ENCODE measurements around the gene TSSK6.

Gene TSSK6

DNA sequence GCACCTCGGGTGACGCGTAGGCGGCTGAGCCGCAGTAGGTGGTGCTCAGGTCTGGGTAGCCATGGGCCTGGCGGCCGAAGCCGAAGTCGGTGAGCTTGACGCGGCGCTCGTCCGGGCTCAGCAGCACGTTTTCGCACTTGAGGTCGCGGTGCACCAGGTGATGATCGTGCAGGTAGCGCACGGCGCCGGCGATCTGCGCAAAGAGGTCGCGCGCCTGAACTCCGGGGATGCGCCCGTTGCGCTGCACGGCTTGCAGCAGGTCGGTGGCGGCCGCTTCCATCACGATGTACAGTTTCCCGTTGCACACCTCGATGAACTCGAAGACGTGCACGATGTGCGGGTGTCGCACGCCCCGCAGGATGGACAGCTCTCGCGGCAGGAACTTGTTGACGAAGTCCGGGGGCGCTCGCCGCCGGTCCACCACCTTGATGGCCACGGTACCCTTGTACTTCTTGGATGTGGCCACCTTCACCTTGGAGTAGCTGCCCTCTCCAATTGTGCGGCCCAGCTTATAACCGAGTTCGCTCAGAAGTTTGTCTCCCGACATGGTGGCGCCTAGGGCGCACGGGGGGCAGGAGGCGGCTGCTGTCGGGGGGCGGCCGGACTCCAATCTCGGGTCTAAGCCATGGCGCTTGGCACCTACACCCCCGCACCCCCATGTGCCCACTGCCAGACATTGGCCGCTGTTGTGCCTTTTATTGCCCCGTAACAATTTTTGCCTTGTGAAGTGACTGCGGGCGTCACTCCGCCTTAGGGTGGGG is at the start of gene TSSK6:
TSSK6 (minus strand) TSS at position 668 of the 761 bp plus-strand sequence; CDS start at position 547, 121 bp downstream.
- DNase-seq, result no peak

DNA sequence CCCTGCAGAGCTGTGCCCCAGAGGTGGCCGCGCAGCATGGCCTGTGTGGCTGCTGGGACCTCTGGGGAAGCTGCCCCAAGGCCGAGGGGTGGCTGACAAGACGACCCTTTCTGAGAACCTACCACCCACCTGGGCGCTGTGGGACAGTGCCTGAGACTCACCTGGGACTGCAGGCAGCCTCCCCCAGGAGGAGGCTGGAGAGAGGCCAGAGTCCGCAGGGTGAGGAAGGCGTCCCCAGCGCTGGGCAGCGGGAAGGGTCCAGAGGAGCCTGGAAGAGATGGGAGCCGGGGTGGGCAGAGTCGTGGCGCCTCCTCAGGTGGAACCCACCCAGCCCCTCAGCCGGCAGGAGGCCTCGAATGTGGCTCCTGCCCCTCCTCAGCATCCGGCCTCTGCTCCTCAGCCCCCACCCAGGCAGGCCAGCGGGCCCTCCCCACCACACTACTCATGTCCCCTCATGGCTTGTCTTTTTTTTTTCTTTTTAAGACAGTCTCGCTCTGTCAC is 48.0 kb upstream of the TSSK6 start:
- no peak for DNase-seq

DNA sequence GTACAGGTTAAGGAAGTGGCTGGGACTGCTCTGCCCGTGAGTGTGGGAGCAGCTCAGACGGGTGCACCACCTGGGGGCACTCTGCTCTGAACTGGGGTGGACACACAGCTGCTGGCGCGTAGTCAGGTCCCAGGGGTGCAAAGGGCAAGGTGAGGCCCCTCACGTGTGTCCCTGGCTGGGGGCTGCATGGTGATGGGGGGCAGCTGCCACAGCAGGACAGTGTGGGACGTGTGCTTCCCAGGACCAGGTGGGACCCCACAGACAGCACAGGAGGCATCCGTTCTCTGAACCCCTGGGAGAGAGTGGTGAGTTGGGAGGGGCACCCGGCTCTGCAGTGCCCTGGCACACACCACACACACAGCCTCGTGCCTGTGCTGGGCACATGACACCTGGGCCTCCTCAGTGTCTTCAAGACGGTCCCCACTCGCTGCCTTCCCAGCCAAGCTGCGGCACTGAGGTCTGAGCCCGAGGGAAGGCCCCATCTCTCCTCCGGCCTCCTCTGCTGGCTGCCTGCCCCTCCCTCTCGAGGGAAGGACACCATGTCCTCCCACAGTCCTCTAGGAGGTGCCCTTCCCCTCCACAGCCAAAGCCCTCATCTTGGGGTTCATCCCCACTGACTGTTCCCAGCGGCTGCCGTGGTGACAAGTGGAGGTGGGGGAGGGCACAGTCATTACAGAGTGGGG is 47.5 kb upstream of the TSSK6 start:
- DNase-seq, result no peak

DNA sequence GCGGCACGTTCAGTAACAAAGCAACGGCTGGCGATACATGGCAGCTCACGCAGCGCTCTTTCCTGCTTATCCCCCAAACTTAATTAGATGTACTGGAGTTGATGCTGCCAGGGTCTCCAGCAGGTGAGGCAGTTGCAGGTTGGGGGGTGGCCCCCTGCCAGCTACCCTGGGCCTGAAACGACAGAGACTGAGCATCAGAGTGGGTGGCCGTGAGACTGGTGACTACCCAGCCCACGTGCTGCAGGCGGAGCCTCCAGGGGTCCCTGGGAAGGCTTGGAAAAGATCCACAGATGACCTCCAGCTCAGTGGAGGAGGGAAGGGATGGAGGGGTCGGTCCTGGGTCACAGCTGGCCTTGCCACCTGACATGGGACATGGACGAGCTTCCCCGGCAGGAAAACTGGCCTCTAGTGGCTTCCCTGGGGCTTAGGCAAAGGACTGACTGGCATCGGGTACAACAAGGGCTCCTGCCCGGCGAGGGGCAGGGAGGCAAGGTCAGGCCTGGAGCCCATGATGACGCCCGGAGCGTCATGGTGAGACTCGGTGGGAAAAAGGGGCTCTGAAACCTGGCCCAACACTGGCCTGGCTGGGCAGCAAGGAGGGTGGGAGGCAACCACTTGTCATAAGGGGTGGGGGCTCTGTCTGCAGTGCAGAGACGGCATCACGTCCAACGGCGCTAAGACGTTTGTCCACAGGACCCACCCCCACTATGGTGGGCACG is 46.8 kb upstream of the TSSK6 start:
- no peak for DNase-seq

DNA sequence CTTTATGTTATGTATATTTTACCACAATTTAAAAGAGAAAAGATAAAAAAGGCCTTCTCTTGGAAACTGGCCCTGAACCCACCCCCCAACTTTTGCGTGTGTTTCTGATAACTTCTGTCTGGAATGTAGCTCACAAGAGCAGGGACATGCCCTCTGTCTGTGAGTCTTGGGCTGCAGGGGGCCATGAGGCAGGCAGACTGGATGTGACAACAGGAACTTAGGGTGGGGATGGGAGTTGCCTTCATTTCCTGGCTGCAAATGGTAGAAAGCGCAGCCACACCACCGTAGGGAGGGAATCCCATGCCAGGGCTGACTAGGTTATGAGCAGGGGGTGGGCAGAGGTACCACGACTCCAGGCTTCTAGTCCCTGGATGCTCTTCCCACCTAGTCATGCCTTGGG is 44.6 kb upstream of the TSSK6 start:
- no peak for DNase-seq

DNA sequence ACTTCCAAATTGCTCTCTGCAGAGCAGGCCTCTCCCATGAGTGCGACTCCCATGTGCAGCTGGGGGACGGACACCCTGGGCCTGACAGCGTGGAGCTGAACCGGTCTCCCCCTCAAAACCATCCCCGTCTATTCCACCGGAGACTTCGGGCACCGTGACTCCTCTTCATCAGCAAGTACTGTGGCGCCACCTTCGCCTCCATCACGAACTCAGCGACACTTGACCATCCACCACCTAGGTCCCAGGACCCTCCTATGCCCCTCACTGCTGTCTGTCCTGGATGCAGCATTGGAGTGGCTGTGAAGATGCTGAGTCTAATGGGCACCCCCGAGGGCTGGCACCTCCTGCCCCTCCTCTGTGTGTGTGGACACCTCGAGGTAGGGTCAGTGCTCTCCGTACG is 43.3 kb upstream of the TSSK6 start:
- DNase-seq, result no peak

DNA sequence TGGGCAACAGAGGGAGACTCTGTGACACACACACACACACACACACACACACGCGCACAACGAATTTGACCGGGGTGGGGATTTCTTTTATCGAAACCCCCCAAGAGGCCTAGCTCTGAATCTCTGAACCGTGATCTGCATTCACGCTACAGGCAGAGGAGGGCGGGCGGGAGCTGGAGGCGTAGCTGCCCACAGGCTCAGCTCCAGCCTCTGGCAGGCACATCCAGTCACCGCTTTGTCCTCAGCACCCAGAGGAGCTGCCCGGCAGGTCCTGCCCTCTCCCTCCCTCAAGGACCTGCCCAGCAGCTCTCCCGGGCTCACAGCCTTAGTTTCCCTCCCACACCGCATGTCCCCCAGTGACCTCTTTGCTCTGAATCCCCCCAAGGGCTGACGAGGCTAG is 42.7 kb upstream of the TSSK6 start:
- no peak for DNase-seq

DNA sequence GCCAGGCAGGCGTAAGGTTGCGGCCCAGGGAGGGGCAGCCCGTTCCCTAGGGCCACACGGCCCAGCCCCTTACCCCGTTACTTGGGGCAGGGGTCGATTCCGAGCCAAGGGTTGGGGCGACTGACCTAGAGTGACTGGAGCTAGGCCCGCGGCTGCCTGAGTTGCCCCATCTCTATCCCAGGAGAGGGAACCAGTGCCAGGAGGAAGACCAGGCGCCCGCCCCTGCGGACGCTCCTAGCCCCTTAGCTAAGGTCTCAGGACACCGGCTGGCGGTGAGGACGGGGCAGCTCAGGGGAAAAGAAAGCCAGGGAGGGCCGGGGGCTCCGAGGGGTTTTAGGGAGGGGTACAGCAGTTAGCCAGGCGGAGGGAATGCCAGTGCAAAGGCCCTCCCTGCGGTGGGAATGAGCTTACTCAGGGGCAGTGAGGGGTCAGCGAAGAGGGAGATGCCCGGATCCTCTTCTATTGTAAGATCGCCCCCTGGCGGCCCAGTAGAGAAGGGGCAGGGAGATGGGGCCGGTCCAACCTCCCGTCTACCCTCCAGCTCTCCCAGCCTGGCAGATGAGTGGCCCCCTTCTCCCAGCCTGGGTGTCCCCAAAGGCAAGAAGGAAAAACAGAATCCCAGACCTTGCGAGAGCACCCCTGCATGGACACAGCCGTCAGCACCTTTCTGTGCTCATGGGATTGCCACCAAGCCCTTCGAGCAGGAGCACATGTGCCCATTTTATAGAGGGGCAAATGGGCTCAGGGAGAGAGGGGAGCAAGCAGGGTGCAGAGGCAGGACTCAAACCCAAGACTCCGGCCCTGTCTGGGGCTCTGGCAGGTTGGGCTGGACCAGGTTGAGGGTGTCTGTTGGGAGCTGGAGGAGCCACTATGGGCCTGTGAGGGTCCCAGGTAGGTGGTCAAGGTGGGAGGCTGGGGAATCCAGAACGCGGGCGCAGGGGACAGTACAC is 39.0 kb upstream of the TSSK6 start:
- DNase-seq, result no peak

DNA sequence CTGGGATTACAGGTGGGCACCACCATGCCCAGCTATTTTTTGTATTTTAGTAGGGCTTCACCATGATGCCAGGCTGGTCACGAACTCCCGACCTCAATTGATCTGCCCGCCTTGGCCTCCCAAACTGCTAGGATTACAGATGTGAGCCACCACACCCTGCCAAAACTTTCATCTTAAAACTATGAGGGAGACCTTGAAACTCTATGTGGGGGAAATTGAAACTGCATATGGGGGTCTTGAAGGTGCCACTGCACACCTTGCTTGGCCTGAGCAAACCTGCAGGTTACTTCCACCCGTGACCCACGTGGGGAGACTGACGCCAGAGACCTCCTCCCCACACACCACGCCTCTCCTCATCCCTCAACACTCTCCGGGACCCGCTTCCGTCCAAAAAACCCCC is 38.3 kb upstream of the TSSK6 start:
- no peak for DNase-seq

DNA sequence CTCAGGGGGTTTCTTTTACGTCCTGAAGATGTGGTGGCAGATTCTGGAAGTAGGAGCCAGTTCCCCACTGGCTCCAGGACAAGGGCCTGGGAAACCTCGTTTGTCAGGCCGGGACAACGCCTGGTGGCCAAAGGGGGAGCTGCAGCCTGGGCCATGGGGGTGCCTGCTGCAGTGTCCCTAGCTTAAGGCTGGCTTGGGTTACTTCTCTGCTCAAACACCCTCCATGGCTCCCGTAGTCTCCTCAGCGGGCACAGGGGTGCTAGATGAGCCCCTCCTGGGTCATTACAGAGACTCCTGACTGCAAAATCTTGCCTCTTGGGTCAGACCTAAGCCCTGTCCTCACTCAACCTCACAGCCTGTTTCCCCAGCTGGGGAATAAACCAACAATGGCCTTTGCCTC is 37.5 kb upstream of the TSSK6 start:
- DNase-seq, result no peak

DNA sequence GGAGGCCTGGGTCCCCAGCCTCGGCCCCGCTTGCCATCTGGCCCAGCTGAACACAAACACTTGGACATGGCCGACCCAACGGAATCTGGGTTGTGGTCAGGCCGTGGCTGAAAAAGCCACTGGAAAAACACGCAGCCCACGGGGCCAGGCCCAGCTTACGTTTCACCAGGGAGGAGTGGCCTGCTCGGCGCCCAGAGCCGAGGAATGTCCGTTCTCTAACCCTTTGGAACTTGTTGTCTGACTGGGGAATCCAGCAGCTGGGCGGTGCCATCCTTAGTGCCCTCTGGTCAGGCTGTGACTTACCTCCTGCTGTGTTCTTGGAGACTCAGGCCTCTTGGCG is 36.5 kb upstream of the TSSK6 start:
- no peak for DNase-seq

DNA sequence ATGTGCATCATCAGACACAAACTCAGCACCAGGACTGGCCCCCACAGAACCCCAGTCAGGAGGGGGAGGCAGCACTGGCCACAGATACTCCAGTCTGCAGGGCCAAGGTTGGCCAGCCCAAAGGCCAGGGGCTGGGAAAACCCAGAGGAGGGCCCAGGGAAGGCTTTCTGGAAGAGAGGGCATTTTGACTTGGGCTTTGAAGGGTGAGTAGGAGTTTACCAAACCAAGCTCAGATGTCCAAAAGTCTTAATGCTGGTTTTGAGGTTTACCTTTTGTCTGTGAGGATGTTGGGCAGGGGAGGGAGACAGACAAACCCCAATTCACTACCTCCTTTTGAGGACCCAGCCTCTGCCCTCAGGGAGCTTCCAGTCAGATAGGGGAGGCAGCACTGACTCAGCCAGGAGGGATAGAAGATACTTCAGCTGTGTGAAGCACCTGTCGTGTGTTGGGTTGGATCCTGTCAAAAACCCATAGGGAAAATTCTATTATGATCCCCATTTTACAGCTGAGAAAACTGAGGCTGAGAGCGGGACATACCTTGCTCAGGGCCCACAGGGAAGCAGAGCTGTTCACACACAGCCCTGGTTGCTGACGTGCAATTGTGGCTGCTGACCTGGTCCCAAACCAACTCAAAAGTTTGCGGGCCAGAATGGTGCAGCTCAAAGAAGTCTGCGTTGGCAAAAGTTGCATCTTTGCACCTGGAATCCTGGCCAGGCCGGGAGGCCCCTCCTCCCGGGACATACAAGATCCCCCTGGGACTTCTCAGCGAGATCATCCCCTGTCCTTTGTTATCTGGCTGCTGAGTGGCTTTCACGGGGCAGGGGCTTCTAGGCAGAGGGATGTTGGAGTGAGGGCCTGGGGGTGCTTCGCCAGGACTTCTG is 35.9 kb upstream of the TSSK6 start:
- DNase-seq, result no peak

DNA sequence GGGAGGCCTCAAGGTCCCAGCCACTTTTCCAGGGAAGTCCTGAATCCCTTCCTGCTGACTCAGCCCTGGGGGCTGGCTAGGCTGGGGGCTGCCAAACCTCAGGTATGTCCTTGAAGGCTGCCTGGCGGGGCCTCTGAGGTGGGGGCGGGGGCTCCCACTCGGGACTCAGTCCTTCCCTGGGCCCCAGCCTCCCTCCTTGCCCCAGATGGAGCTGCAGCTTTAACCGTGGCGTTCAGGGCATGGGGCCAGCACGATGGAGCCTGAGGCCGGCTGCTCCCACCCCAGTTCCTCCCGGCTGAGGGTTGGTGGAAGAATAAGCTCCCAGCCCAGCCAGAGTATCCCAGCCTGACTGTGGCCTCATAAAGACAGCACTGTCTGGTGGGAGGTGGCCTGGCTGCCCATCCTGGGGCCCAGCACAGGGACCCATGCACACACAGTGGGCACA is 35.2 kb upstream of the TSSK6 start:
- DNase-seq, result no peak

DNA sequence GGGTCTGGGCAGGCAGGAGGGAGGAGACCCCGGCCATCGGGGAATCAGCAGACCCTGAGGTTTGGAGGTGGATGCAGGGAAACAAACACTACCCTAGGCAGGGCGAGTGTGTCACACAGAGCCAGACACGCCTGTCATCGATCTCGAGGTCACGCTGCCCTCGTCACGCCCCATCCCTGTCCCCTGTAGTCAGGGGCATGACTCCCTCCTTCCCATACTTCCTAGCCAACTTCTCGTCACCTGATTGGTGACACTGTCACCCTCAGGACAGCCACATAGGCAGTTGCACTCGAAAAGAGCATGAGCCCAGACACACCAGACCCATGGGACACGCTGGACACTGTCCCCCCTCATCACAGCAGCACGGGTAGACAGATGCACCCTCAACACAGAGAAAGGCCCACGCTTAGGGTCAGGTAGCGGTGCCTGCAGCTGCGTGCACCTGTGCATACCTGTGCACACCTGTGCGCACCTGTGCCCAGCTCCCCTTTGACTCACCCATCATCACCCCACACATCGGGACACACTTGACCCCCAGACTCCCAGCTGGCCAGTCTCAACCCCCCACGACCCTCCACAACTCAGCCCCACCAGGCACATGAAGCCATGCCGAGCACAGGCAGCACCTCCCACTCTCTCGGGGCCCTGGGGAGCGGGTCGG is 34.6 kb upstream of the TSSK6 start:
- no peak for DNase-seq

DNA sequence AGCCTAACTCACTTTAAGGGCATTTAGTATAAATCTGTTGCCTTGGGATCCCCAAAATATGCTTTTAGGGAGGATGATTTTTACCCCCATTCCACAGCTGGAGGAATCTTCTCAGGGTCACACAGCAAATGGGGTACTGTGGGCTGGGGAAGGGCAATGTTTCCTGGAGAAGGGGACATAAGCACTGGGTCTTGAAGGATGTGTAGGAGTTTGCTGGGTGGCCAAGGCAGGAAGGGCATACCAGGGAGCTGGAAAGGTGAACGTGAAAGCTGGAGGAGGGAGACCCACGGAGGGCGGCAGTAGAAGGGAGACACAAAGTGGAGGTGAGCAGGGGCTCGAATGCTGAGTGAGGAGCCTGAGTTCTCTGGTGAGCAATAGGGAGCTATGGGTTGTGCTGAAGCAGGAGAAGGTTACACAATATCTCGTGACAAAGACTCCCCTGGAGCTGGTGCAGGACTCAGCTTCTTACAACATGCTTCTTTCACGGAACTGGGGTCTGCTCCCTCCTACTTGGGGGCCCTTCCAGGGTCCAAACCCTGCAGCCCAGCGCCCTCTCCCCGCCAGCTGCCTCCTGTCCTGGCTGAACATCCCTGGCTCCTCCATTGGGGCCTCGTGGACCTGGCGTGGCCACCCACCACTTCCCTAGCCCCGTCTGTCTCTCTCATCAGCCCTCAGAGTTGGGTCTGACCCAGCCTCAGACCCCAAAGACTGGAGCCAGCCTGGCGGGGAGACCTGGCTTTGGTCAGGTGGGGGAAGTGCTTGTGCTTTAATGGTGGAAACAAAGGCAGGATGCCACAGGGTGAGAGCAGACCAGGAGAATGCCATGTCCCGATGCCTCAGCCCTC is 33.8 kb upstream of the TSSK6 start:
- DNase-seq, result no peak

DNA sequence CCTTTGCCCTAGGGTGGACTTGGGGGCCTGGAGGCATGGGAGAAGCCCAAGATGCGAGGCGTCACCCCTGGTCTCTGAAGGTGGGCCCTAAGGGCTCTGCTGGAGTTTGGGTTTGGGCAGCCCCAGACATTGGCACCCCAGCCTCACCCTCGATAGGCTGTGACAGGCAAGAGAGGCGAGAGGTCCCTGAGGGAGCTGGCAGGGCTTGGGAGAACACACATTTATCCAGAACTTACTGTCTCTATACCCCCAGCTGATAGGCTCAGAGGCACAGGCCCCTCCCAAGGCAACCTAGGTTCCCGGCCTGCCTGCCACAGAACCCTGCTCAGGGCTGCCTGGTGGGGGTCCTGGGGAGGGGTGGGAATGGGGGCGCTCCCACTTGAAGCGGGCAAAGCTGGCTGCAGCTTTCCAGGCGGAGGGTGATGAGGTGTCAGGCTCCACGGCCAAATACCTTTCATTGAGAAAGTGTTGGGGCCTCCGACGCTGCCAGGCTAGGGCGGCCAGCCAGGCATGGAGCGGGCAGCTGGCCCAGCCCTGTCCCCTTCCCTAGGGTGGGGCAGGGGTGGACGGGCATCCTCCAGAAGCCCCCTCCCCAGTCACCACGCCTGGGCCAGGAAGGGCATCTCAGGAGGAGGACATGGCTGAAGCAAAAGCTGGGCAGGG is 32.5 kb upstream of the TSSK6 start:
- DNase-seq, result no peak

DNA sequence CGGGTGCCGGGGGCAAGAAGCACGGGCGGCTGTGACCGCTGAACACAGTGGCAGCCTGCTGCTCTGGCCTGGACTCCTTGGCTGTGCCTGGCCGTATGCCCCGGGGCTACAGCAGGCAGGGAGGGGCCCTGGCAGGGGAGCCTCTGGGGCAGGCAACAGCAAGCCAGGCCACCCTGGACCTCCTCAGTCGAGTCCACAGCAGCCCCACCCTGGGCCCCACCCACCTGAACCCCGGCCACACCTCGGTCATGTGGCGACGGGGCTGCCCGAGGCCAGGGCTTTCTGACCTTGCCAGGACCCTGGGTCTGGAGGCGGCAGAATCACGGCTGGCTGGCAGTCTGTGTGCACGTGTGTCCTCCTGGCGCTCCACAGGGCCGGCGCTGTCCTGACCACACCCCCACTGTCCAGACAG is 31.4 kb upstream of the TSSK6 start:
- no peak for DNase-seq

DNA sequence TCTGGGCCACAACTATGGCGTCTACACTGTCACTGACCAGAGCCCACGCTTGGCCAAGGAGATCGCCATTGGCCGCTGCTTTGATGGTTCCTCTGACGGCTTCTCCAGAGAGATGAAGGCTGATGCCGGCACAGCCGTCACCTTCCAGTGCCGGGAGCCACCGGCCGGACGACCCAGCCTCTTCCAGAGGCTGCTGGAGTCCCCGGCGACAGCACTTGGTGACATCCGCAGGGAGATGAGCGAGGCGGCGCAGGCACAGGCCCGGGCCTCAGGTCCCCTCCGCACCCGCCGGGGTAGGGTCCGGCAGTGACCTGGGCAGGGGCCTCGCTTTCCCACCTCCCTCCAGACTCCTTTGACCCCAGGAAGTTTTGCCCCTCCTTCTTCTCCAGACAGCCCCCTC is 30.4 kb upstream of the TSSK6 start:
- no peak for DNase-seq

DNA sequence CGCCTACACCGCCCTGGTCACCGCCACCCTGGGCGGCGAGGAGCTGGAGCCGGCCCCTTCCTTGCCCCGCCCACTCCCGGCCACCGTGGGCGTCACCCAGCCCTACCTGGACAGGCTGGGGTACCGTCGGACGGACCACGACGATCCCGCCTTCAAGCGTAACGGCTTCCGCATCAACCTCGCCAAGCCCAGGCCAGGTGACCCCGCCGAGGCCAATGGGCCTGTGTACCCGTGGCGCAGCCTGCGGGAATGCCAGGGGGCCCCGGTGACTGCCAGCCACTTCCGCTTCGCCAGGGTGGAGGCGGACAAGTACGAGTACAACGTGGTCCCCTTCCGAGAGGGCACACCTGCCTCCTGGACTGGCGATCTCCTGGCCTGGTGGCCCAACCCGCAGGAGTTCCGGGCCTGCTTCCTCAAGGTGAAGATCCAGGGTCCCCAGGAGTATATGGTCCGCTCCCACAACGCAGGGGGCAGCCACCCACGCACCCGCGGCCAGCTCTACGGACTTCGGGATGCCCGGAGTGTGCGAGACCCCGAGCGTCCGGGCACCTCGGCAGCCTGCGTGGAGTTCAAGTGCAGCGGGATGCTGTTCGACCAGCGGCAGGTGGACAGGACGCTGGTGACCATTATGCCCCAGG is 29.7 kb upstream of the TSSK6 start:
- DNase-seq, result no peak

All from NCI-H2081 treated with DMSO at 0.1 percent for 48 hours (cell line).